Endothelial cell of umbilical vein (primary cell): ENCODE results near the gene PLEKHB2. TPM values are rescaled to one million over a fixed set of nuclear protein-coding genes. Genes with fewer than 3 reads are reported as not detected.

ENCODE experiments used
- BruUV-seq: library from RNA; stranded (reverse); fragments of 400-500 nt; replicated peaks from 2 replicates; lab custom pipeline; 2021; lab: Mats Ljungman, UMichigan
- CTCF ChIA-PET: fragments of 300-600, 350-600 bp; sonication (Branson Sonifier 250); formaldehyde crosslinking; loops from one replicate; lab custom pipeline; 2021; ENCODE audit warnings: antibody characterized with exemption, inconsistent platforms; lab: Charles Lee
- POLR2A ChIA-PET: fragments of 300-600, 350-600 bp; sonication (Branson Sonifier 250); formaldehyde crosslinking; loops from one replicate; lab custom pipeline; 2021; ENCODE audit warnings: antibody characterized with exemption, inconsistent platforms; lab: Charles Lee
- DNase-seq: peaks from one replicate; pipeline ENCODE4 v3.0.0-alpha.2; 2011; ENCODE audit warnings: low read depth, low spot score
- FAIRE-seq: peaks from 2 replicates; lab custom pipeline; 2011; peaks lifted over from hg19 to GRCh38; lab: Jason Lieb, UNC
- H2AFZ ChIP-seq: 2 replicates; pipeline ENCODE4 v1.6.0; 2012; ENCODE audit warnings: low read depth, low read length, control low read depth, inconsistent platforms
- H3K27ac ChIP-seq: 2 replicates; pipeline ENCODE4 v1.5.1; 2011; ENCODE audit warnings: low read depth, mild to moderate bottlenecking, control low read depth, low read length, moderate library complexity; ENCODE audit not compliant: insufficient read depth
- H3K27me3 ChIP-seq, 2 experiments: 2 replicates each; pipeline versions ENCODE4 v1.6.0 to v1.6.1; 2011; ENCODE audit warnings: low read length in 2 of 2, mixed read lengths in 1 of 2; ENCODE audit not compliant: control insufficient read depth in 2 of 2, insufficient read depth in 2 of 2
- H3K36me3 ChIP-seq, 2 experiments: 2 replicates in 1 of 2; 3 replicates in 1 of 2; pipeline ENCODE4 v1.5.1; 2011; ENCODE audit warnings: low read length in 2 of 2, mild to moderate bottlenecking in 1 of 2, moderate library complexity in 1 of 2; ENCODE audit not compliant: control insufficient read depth in 2 of 2, insufficient read depth in 2 of 2; ENCODE audit errors: extremely low read depth in 1 of 2
- H3K4me1 ChIP-seq: 3 replicates; pipeline ENCODE4 v1.5.1; 2011; ENCODE audit warnings: mild to moderate bottlenecking, low read length; ENCODE audit not compliant: control insufficient read depth, insufficient read depth; ENCODE audit errors: extremely low read depth
- H3K4me2 ChIP-seq: 2 replicates; pipeline ENCODE4 v1.6.1; 2011; ENCODE audit warnings: low read length, control low read depth, mixed read lengths; ENCODE audit not compliant: insufficient read depth
- H3K4me3 ChIP-seq, 3 experiments: fragments of 200-600 bp in 1 of 3; sonication (generic), shearing (Covaris generic) in 1 of 3; replicated peaks in 1 of 3; 2 replicates each; pipeline ENCODE4 v1.5.1; 2011 to 2016; ENCODE audit warnings: control low read depth in 3 of 3, low read length in 3 of 3, mild to moderate bottlenecking in 2 of 3, inconsistent platforms in 1 of 3, low read depth in 1 of 3, moderate library complexity in 1 of 3; ENCODE audit not compliant: insufficient read depth in 1 of 3
- H3K79me2 ChIP-seq: 2 replicates; pipeline ENCODE4 v1.6.0; 2012; ENCODE audit warnings: low read length, inconsistent platforms; ENCODE audit not compliant: control insufficient read depth, insufficient read depth
- H3K9ac ChIP-seq: replicated peaks from 2 replicates; pipeline ENCODE3; 2011; ENCODE audit warnings: low read length, control low read depth; ENCODE audit not compliant: insufficient read depth; ENCODE audit errors: extremely low read depth
- H3K9me1 ChIP-seq: replicated peaks from 3 replicates; pipeline ENCODE4 v1.6.0; 2011; ENCODE audit warnings: mild to moderate bottlenecking, low read length; ENCODE audit not compliant: control insufficient read depth, insufficient read depth; ENCODE audit errors: extremely low read depth
- H3K9me3 ChIP-seq: replicated peaks from 2 replicates; pipeline ENCODE4 v1.5.1; 2012; ENCODE audit warnings: low read length, inconsistent platforms; ENCODE audit not compliant: control insufficient read depth, insufficient read depth
- H4K20me1 ChIP-seq: replicated peaks from 2 replicates; pipeline ENCODE3; 2011; ENCODE audit warnings: mild to moderate bottlenecking, low read length; ENCODE audit not compliant: control insufficient read depth, insufficient read depth; ENCODE audit errors: extremely low read depth
- CTCF ChIP-seq, 2 donors: IDR thresholded peaks; 1 replicate in 1 of 2; 2 replicates in 1 of 2; pipeline ENCODE4 v1.5.1; 2011; ENCODE audit warnings: low read length in 2 of 2, mild to moderate bottlenecking in 2 of 2, moderate library complexity in 2 of 2, control low read depth in 1 of 2, inconsistent platforms in 1 of 2, low read depth in 1 of 2; ENCODE audit not compliant: insufficient read depth in 1 of 2; ENCODE audit errors: extremely low read depth in 1 of 2
- EZH2 ChIP-seq: IDR thresholded peaks from 2 replicates; pipeline ENCODE4 v1.6.1; 2012; ENCODE audit warnings: borderline replicate concordance, low read depth, mild to moderate bottlenecking, moderate library complexity, low read length, inconsistent platforms; ENCODE audit not compliant: severe bottlenecking
- FOS ChIP-seq: IDR thresholded peaks from 2 replicates; pipeline ENCODE4 v1.6.1; 2011; ENCODE audit warnings: mild to moderate bottlenecking, low read length, moderate library complexity, borderline replicate concordance; ENCODE audit not compliant: insufficient read depth
- GATA2 ChIP-seq: IDR thresholded peaks from 2 replicates; pipeline ENCODE4 v1.7.0; 2011; ENCODE audit warnings: low read depth, mild to moderate bottlenecking, moderate library complexity, mixed read lengths, low read length; ENCODE audit not compliant: insufficient read length, insufficient read depth
- JUN ChIP-seq: IDR thresholded peaks from 2 replicates; pipeline ENCODE4 v1.6.1; 2011; ENCODE audit warnings: borderline replicate concordance, low read depth; ENCODE audit not compliant: insufficient read length, insufficient read depth
- MAX ChIP-seq: IDR thresholded peaks from 2 replicates; pipeline ENCODE4 v1.6.1; 2011; ENCODE audit not compliant: insufficient read depth, insufficient read length
- MYC ChIP-seq: IDR thresholded peaks from one replicate; pipeline ENCODE4 v1.6.1; 2011; ENCODE audit warnings: mild to moderate bottlenecking, low read depth, low read length
- POLR2A ChIP-seq: IDR thresholded peaks from 2 replicates; pipeline ENCODE4 v1.6.1; 2012; ENCODE audit warnings: low read depth, mild to moderate bottlenecking, control low read depth, low read length
- POLR2AphosphoS5 ChIP-seq: IDR thresholded peaks from 2 replicates; pipeline ENCODE4 v1.6.1; 2012; ENCODE audit warnings: low read depth, mild to moderate bottlenecking, control low read depth, low read length, moderate library complexity; ENCODE audit not compliant: insufficient read depth
- dilution Hi-C: fragments of 300-500 bp; cut with MboI; formaldehyde crosslinking; loops from one replicate; pipeline ENCODE4 v1.15.0; 2019; ENCODE audit warnings: low sequenced_read_pairs; ENCODE audit not compliant: extremely low pct_ligation_motif_present
- intact Hi-C: fragments of 100-400 bp; cut with micrococcal nuclease; formaldehyde crosslinking; loops from one replicate; pipeline ENCODE4 v1.10.0; 2022
- polyA plus RNA-seq, 4 experiments: library from polyadenylated mRNA; depleted of rRNA in 3 of 4; stranded (reverse) in 3 of 4; unstranded in 1 of 4; fragments of >200 nt; gene quantifications; 2 replicates each; pipeline versions ENCODE4 v1.2.1 to v1.2.3, GENCODE V29; 2011 to 2012; ENCODE audit warnings: missing spikeins in 1 of 4
- total RNA-seq: library from RNA; stranded (reverse); gene quantifications from 2 replicates; pipeline ENCODE4 v1.2.3, GENCODE V29; 2021

Gene PLEKHB2
- total and polyA plus RNA-seq, 2 donors (not counting 3 experiments of a cell fraction or from before 2014, with no cell fraction given): 56.5 to 56.8 TPM

GRCh38 chr2:131127981-131128380 is 22.8 kb downstream of the PLEKHB2 start:
- intact Hi-C loops: no loop called here
- FAIRE-seq: no peak

GRCh38 chr2:131130298-131130596 is 25.1 kb downstream of the PLEKHB2 start:
- no peaks in the 10 kb centered on the region for H4K20me1 ChIP-seq
- no peaks in the 10 kb centered on the region for H3K9me1 ChIP-seq
- TF ChIP-seq CTCF (IDR thresholded peaks at IDR 0.05; ENCODE audit: extremely low read depth in 1 of 2, insufficient read depth in 1 of 2, low read depth in 1 of 2, low read length in 2 of 2) (no peak), JUN (no peak), POLR2AphosphoS5 (no peak), MYC (no peak), POLR2A (no peak), GATA2 (no peak), EZH2 (no peak), FOS (no peak), MAX (no peak)
- no peaks in the 10 kb centered on the region for H3K27me3 ChIP-seq
- H2AFZ ChIP-seq: no peak overlapping the region
- no peak overlapping the region for H3K4me3 ChIP-seq
- FAIRE-seq (no peak), DNase-seq (no peak)
- ChIA-PET CTCF (no interaction called here), POLR2A (no interaction called here)
- peaks cover 2% of the 10 kb centered on the region for H3K79me2 ChIP-seq
- intact Hi-C loops: no loop called here
- H3K9ac ChIP-seq: no peak overlapping the region
- peaks cover 6 to 33% of the 10 kb centered on the region in 2 experiments for H3K36me3 ChIP-seq
- no peaks in the 10 kb centered on the region for H3K9me3 ChIP-seq
- BruUV-seq: no TSS peak
- H3K4me2 ChIP-seq: no peak overlapping the region
- dilution Hi-C loops: no loop called here
- no peaks in the 10 kb centered on the region for H3K4me1 ChIP-seq
- H3K27ac ChIP-seq: no peak overlapping the region

More at GRCh38 chr2:131127981-131128380, 22.8 kb downstream of the PLEKHB2 start:
- Histone ChIP-seq H3K27ac (no peak overlapping the region), H3K79me2 (peaks cover 15% of the 10 kb centered on the region), H3K9me1 (no peaks in the 10 kb centered on the region), H3K4me2 (no peak overlapping the region), H3K4me1 (no peaks in the 10 kb centered on the region), H3K4me3 (no peak overlapping the region), H2AFZ (no peak overlapping the region), H4K20me1 (no peaks in the 10 kb centered on the region), H3K36me3 (peaks cover 6 to 35% of the 10 kb centered on the region in 2 experiments), H3K9ac (no peak overlapping the region), H3K9me3 (no peaks in the 10 kb centered on the region), H3K27me3 (no peaks in the 10 kb centered on the region)
- ChIA-PET CTCF (no interaction called here), POLR2A (no interaction called here)
- dilution Hi-C loops: no loop called here
- no peak for DNase-seq
- no TSS peak for BruUV-seq
- TF ChIP-seq FOS (no peak), JUN (no peak), MAX (no peak)
